Endothelial cell of umbilical vein (primary cell): ENCODE measurements around the gene CNIH1. TPM values are rescaled to one million over a fixed set of nuclear protein-coding genes. Genes with fewer than 3 reads are reported as not detected.
"Not testable (repeated sequence)": the region's sequence is repeated elsewhere in the genome, so short reads cannot be mapped to it uniquely, and the experiment has no call there.

Source experiments
- BruUV-seq: library from RNA; stranded (reverse); fragments of 400-500 nt; replicated peaks from 2 replicates; lab custom pipeline; 2021; lab: Mats Ljungman, UMichigan
- CTCF ChIA-PET: fragments of 300-600, 350-600 bp; sonication (Branson Sonifier 250); formaldehyde crosslinking; loops from one replicate; lab custom pipeline; 2021; ENCODE audit warnings: antibody characterized with exemption, inconsistent platforms; lab: Charles Lee
- POLR2A ChIA-PET: fragments of 300-600, 350-600 bp; sonication (Branson Sonifier 250); formaldehyde crosslinking; loops from one replicate; lab custom pipeline; 2021; ENCODE audit warnings: antibody characterized with exemption, inconsistent platforms; lab: Charles Lee
- DNase-seq: peaks from one replicate; pipeline ENCODE4 v3.0.0-alpha.2; 2011; ENCODE audit warnings: low read depth, low spot score
- FAIRE-seq: peaks from 2 replicates; lab custom pipeline; 2011; peaks lifted over from hg19 to GRCh38; lab: Jason Lieb, UNC
- H2AFZ ChIP-seq: 2 replicates; pipeline ENCODE4 v1.6.0; 2012; ENCODE audit warnings: low read depth, low read length, control low read depth, inconsistent platforms
- H3K27ac ChIP-seq: 2 replicates; pipeline ENCODE4 v1.5.1; 2011; ENCODE audit warnings: low read depth, mild to moderate bottlenecking, control low read depth, low read length, moderate library complexity; ENCODE audit not compliant: insufficient read depth
- H3K27me3 ChIP-seq, 2 experiments: 2 replicates each; pipeline versions ENCODE4 v1.6.0 to v1.6.1; 2011; ENCODE audit warnings: low read length in 2 of 2, mixed read lengths in 1 of 2; ENCODE audit not compliant: control insufficient read depth in 2 of 2, insufficient read depth in 2 of 2
- H3K36me3 ChIP-seq, 2 experiments: 2 replicates in 1 of 2; 3 replicates in 1 of 2; pipeline ENCODE4 v1.5.1; 2011; ENCODE audit warnings: low read length in 2 of 2, mild to moderate bottlenecking in 1 of 2, moderate library complexity in 1 of 2; ENCODE audit not compliant: control insufficient read depth in 2 of 2, insufficient read depth in 2 of 2; ENCODE audit errors: extremely low read depth in 1 of 2
- H3K4me1 ChIP-seq: 3 replicates; pipeline ENCODE4 v1.5.1; 2011; ENCODE audit warnings: mild to moderate bottlenecking, low read length; ENCODE audit not compliant: control insufficient read depth, insufficient read depth; ENCODE audit errors: extremely low read depth
- H3K4me2 ChIP-seq: 2 replicates; pipeline ENCODE4 v1.6.1; 2011; ENCODE audit warnings: low read length, control low read depth, mixed read lengths; ENCODE audit not compliant: insufficient read depth
- H3K4me3 ChIP-seq, 3 experiments: fragments of 200-600 bp in 1 of 3; sonication (generic), shearing (Covaris generic) in 1 of 3; replicated peaks in 1 of 3; 2 replicates each; pipeline ENCODE4 v1.5.1; 2011 to 2016; ENCODE audit warnings: control low read depth in 3 of 3, low read length in 3 of 3, mild to moderate bottlenecking in 2 of 3, inconsistent platforms in 1 of 3, low read depth in 1 of 3, moderate library complexity in 1 of 3; ENCODE audit not compliant: insufficient read depth in 1 of 3
- H3K79me2 ChIP-seq: 2 replicates; pipeline ENCODE4 v1.6.0; 2012; ENCODE audit warnings: low read length, inconsistent platforms; ENCODE audit not compliant: control insufficient read depth, insufficient read depth
- H3K9ac ChIP-seq: replicated peaks from 2 replicates; pipeline ENCODE3; 2011; ENCODE audit warnings: low read length, control low read depth; ENCODE audit not compliant: insufficient read depth; ENCODE audit errors: extremely low read depth
- H3K9me1 ChIP-seq: replicated peaks from 3 replicates; pipeline ENCODE4 v1.6.0; 2011; ENCODE audit warnings: mild to moderate bottlenecking, low read length; ENCODE audit not compliant: control insufficient read depth, insufficient read depth; ENCODE audit errors: extremely low read depth
- H3K9me3 ChIP-seq: replicated peaks from 2 replicates; pipeline ENCODE4 v1.5.1; 2012; ENCODE audit warnings: low read length, inconsistent platforms; ENCODE audit not compliant: control insufficient read depth, insufficient read depth
- H4K20me1 ChIP-seq: replicated peaks from 2 replicates; pipeline ENCODE3; 2011; ENCODE audit warnings: mild to moderate bottlenecking, low read length; ENCODE audit not compliant: control insufficient read depth, insufficient read depth; ENCODE audit errors: extremely low read depth
- CTCF ChIP-seq, 2 donors: IDR thresholded peaks; 1 replicate in 1 of 2; 2 replicates in 1 of 2; pipeline ENCODE4 v1.5.1; 2011; ENCODE audit warnings: low read length in 2 of 2, mild to moderate bottlenecking in 2 of 2, moderate library complexity in 2 of 2, control low read depth in 1 of 2, inconsistent platforms in 1 of 2, low read depth in 1 of 2; ENCODE audit not compliant: insufficient read depth in 1 of 2; ENCODE audit errors: extremely low read depth in 1 of 2
- EZH2 ChIP-seq: IDR thresholded peaks from 2 replicates; pipeline ENCODE4 v1.6.1; 2012; ENCODE audit warnings: borderline replicate concordance, low read depth, mild to moderate bottlenecking, moderate library complexity, low read length, inconsistent platforms; ENCODE audit not compliant: severe bottlenecking
- FOS ChIP-seq: IDR thresholded peaks from 2 replicates; pipeline ENCODE4 v1.6.1; 2011; ENCODE audit warnings: mild to moderate bottlenecking, low read length, moderate library complexity, borderline replicate concordance; ENCODE audit not compliant: insufficient read depth
- GATA2 ChIP-seq: IDR thresholded peaks from 2 replicates; pipeline ENCODE4 v1.7.0; 2011; ENCODE audit warnings: low read depth, mild to moderate bottlenecking, moderate library complexity, mixed read lengths, low read length; ENCODE audit not compliant: insufficient read length, insufficient read depth
- JUN ChIP-seq: IDR thresholded peaks from 2 replicates; pipeline ENCODE4 v1.6.1; 2011; ENCODE audit warnings: borderline replicate concordance, low read depth; ENCODE audit not compliant: insufficient read length, insufficient read depth
- MAX ChIP-seq: IDR thresholded peaks from 2 replicates; pipeline ENCODE4 v1.6.1; 2011; ENCODE audit not compliant: insufficient read depth, insufficient read length
- MYC ChIP-seq: IDR thresholded peaks from one replicate; pipeline ENCODE4 v1.6.1; 2011; ENCODE audit warnings: mild to moderate bottlenecking, low read depth, low read length
- POLR2A ChIP-seq: IDR thresholded peaks from 2 replicates; pipeline ENCODE4 v1.6.1; 2012; ENCODE audit warnings: low read depth, mild to moderate bottlenecking, control low read depth, low read length
- POLR2AphosphoS5 ChIP-seq: IDR thresholded peaks from 2 replicates; pipeline ENCODE4 v1.6.1; 2012; ENCODE audit warnings: low read depth, mild to moderate bottlenecking, control low read depth, low read length, moderate library complexity; ENCODE audit not compliant: insufficient read depth
- dilution Hi-C: fragments of 300-500 bp; cut with MboI; formaldehyde crosslinking; loops from one replicate; pipeline ENCODE4 v1.15.0; 2019; ENCODE audit warnings: low sequenced_read_pairs; ENCODE audit not compliant: extremely low pct_ligation_motif_present
- intact Hi-C: fragments of 100-400 bp; cut with micrococcal nuclease; formaldehyde crosslinking; loops from one replicate; pipeline ENCODE4 v1.10.0; 2022
- polyA plus RNA-seq, 4 experiments: library from polyadenylated mRNA; depleted of rRNA in 3 of 4; stranded (reverse) in 3 of 4; unstranded in 1 of 4; fragments of >200 nt; gene quantifications; 2 replicates each; pipeline versions ENCODE4 v1.2.1 to v1.2.3, GENCODE V29; 2011 to 2012; ENCODE audit warnings: missing spikeins in 1 of 4
- total RNA-seq: library from RNA; stranded (reverse); gene quantifications from 2 replicates; pipeline ENCODE4 v1.2.3, GENCODE V29; 2021

The CNIH1 gene
- total and polyA plus RNA-seq, 2 donors (not counting 3 experiments of a cell fraction or from before 2014, with no cell fraction given) = 125 to 328 TPM

GRCh38 chr14:54459106-54459505 lies 17.9 kb upstream of the CNIH1 start:
- POLR2A ChIA-PET = no interaction called here
- intact Hi-C loops = no loop called here

GRCh38 chr14:54458536-54458935 lies 17.4 kb upstream of the CNIH1 start:
- H3K27ac ChIP-seq, H4K20me1 ChIP-seq, FAIRE-seq, BruUV-seq, H3K9me3 ChIP-seq, H3K79me2 ChIP-seq, intact Hi-C loops, CTCF ChIA-PET, H3K36me3 ChIP-seq, DNase-seq, H3K9me1 ChIP-seq, H2AFZ ChIP-seq, H3K4me2 ChIP-seq, H3K4me1 ChIP-seq, POLR2A ChIA-PET, H3K9ac ChIP-seq, H3K4me3 ChIP-seq, dilution Hi-C loops: not testable (repeated sequence)
- H3K27me3 ChIP-seq = peaks cover 10 to 12% of the 10 kb centered on the region in 2 experiments

More at GRCh38 chr14:54459106-54459505, 17.9 kb upstream of the CNIH1 start:
- no peak for TF ChIP-seq CTCF (IDR thresholded peaks at IDR 0.05; ENCODE audit: extremely low read depth in 1 of 2, insufficient read depth in 1 of 2, low read depth in 1 of 2, low read length in 2 of 2)
- no peak for TF ChIP-seq FOS
- no peak for TF ChIP-seq MAX
- TF ChIP-seq MYC = no peak
- no peak for TF ChIP-seq GATA2
- TF ChIP-seq POLR2AphosphoS5 = no peak
- no peak for TF ChIP-seq JUN
- no peak for TF ChIP-seq POLR2A
- no peak for TF ChIP-seq EZH2
- no peak for DNase-seq
- Histone ChIP-seq H3K27ac (no peak overlapping the region), H3K27me3 (peaks cover 14 to 15% of the 10 kb centered on the region in 2 experiments), H3K4me2 (no peak overlapping the region), H2AFZ (no peak overlapping the region), H3K36me3 (no peaks in the 10 kb centered on the region), H3K9ac (no peak overlapping the region), H3K4me1 (peaks cover 5% of the 10 kb centered on the region), H3K79me2 (no peaks in the 10 kb centered on the region), H3K9me3 (no peaks in the 10 kb centered on the region), H4K20me1 (no peaks in the 10 kb centered on the region), H3K4me3 (no peak overlapping the region), H3K9me1 (no peaks in the 10 kb centered on the region)
- FAIRE-seq = no peak
- no TSS peak for BruUV-seq
- dilution Hi-C loops = no loop called here
- CTCF ChIA-PET = no interaction called here
